Fibroblast of lung (primary cell): ENCODE results near the gene CLTB.

Experiments
- CTCF ChIP-seq, 2 donors: IDR thresholded peaks in 1 of 2; conservative IDR thresholded peaks in 1 of 2; 1 replicate in 1 of 2; 2 replicates in 1 of 2; pipeline ENCODE4 v1.5.1; 2011 to 2012; ENCODE audit warnings: low read length in 2 of 2, control low read depth in 1 of 2, inconsistent platforms in 1 of 2, low read depth in 1 of 2, mild to moderate bottlenecking in 1 of 2
- EZH2 ChIP-seq: IDR thresholded peaks from 2 replicates; pipeline ENCODE4 v1.5.1; 2012; ENCODE audit warnings: low read length, control low read depth, mild to moderate bottlenecking; ENCODE audit errors: missing control alignments

DNA sequence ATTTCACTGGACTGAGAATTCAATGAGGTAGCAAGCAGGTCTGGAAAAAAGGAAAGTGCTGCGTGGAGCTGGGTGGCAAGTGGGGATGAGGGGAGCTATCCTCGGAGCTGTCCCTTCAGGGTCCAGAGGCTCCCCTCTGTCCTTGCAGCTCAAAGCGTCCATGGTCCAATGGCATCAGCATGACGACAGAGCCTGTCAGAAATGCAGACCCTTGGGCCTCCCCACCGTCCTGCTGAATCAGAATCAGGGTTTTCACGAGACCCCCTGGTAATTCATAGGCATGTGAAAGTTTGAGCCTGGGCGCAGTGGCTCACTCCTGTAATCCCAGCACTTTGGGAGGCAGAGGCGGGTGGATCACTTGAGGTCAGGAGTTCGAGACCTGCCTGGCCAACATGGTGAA, 22.2 kb downstream of the CLTB start:
- TF ChIP-seq CTCF (conservative IDR thresholded peaks at IDR 0.05 in 1 of 2, IDR thresholded peaks at IDR 0.05 in 1 of 2; ENCODE audit: low read depth in 1 of 2, low read length in 2 of 2) (no peak), EZH2 (no peak)
